ENCODE results near the gene CAMKK2. TPM values are rescaled to one million over a fixed set of nuclear protein-coding genes. Genes with fewer than 3 reads are reported as not detected.
A peak's percentile ranks its signal among the peaks of the same experiment; 100 is the strongest.

CAMKK2 gene
- total and polyA plus RNA-seq, 2 of the 13 experiments (the other 11 are each of a cell fraction or from before 2014, with no cell fraction given) = 18.8 to 20.0 TPM

- TF ChIP-seq, protein P1, sequence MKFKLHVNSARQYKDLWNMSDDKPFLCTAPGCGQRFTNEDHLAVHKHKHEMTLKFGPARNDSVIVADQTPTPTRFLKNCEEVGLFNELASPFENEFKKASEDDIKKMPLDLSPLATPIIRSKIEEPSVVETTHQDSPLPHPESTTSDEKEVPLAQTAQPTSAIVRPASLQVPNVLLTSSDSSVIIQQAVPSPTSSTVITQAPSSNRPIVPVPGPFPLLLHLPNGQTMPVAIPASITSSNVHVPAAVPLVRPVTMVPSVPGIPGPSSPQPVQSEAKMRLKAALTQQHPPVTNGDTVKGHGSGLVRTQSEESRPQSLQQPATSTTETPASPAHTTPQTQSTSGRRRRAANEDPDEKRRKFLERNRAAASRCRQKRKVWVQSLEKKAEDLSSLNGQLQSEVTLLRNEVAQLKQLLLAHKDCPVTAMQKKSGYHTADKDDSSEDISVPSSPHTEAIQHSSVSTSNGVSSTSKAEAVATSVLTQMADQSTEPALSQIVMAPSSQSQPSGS (CRISPR knock-in tag; IDR thresholded peaks at IDR 0.05) = no peak
- TF ChIP-seq RFX5 (IDR thresholded peaks at IDR 0.05; ENCODE audit: low read depth, low read length) (no peak), XBP1 (CRISPR knock-in tag; IDR thresholded peaks at IDR 0.05) (no peak), ZIK1 (CRISPR knock-in tag; IDR thresholded peaks at IDR 0.05; ENCODE audit: borderline replicate concordance, low read depth) (no peak), ZNF33A (CRISPR knock-in tag; IDR thresholded peaks at IDR 0.05; ENCODE audit: borderline replicate concordance) (no peak), CAMTA2 (CRISPR knock-in tag; IDR thresholded peaks at IDR 0.05; ENCODE audit: borderline replicate concordance) (no peak), EED (CRISPR knock-in tag; IDR thresholded peaks at IDR 0.05) (no peak), SAP130 (CRISPR knock-in tag; IDR thresholded peaks at IDR 0.05; ENCODE audit: low read depth) (peak; percentile 54), RXRB (CRISPR knock-in tag; IDR thresholded peaks at IDR 0.05; ENCODE audit: borderline replicate concordance) (0 out of 2 replicates have a peak, but pooled peaks have one; percentile 19), ADNP (CRISPR knock-in tag; IDR thresholded peaks at IDR 0.05) (no peak)
- TF ChIP-seq, protein P2, sequence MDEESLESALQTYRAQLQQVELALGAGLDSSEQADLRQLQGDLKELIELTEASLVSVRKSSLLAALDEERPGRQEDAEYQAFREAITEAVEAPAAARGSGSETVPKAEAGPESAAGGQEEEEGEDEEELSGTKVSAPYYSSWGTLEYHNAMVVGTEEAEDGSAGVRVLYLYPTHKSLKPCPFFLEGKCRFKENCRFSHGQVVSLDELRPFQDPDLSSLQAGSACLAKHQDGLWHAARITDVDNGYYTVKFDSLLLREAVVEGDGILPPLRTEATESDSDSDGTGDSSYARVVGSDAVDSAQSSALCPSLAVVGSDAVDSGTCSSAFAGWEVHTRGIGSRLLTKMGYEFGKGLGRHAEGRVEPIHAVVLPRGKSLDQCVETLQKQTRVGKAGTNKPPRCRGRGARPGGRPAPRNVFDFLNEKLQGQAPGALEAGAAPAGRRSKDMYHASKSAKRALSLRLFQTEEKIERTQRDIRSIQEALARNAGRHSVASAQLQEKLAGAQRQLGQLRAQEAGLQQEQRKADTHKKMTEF (CRISPR knock-in tag; IDR thresholded peaks at IDR 0.05) = peak; percentile 16; the same call in 1 of the 2 replicates
- TF ChIP-seq, protein P3, sequence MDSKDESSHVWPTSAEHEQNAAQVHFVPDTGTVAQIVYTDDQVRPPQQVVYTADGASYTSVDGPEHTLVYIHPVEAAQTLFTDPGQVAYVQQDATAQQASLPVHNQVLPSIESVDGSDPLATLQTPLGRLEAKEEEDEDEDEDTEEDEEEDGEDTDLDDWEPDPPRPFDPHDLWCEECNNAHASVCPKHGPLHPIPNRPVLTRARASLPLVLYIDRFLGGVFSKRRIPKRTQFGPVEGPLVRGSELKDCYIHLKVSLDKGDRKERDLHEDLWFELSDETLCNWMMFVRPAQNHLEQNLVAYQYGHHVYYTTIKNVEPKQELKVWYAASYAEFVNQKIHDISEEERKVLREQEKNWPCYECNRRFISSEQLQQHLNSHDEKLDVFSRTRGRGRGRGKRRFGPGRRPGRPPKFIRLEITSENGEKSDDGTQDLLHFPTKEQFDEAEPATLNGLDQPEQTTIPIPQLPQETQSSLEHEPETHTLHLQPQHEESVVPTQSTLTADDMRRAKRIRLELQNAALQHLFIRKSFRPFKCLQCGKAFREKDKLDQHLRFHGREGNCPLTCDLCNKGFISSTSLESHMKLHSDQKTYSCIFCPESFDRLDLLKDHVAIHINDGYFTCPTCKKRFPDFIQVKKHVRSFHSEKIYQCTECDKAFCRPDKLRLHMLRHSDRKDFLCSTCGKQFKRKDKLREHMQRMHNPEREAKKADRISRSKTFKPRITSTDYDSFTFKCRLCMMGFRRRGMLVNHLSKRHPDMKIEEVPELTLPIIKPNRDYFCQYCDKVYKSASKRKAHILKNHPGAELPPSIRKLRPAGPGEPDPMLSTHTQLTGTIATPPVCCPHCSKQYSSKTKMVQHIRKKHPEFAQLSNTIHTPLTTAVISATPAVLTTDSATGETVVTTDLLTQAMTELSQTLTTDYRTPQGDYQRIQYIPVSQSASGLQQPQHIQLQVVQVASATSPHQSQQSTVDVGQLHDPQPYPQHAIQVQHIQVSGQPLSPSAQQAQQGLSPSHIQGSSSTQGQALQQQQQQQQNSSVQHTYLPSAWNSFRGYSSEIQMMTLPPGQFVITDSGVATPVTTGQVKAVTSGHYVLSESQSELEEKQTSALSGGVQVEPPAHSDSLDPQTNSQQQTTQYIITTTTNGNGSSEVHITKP (CRISPR knock-in tag; IDR thresholded peaks at IDR 0.05; ENCODE audit: low read depth) = no peak
- TF ChIP-seq, protein P4, sequence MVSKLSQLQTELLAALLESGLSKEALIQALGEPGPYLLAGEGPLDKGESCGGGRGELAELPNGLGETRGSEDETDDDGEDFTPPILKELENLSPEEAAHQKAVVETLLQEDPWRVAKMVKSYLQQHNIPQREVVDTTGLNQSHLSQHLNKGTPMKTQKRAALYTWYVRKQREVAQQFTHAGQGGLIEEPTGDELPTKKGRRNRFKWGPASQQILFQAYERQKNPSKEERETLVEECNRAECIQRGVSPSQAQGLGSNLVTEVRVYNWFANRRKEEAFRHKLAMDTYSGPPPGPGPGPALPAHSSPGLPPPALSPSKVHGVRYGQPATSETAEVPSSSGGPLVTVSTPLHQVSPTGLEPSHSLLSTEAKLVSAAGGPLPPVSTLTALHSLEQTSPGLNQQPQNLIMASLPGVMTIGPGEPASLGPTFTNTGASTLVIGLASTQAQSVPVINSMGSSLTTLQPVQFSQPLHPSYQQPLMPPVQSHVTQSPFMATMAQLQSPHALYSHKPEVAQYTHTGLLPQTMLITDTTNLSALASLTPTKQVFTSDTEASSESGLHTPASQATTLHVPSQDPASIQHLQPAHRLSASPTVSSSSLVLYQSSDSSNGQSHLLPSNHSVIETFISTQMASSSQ (IDR thresholded peaks at IDR 0.05; ENCODE audit: low read depth) = peak; percentile 41; the same call in 1 of the 2 replicates
- TF ChIP-seq, protein P4 (CRISPR knock-in tag; IDR thresholded peaks at IDR 0.05; ENCODE audit: borderline replicate concordance) = no peak
- TF ChIP-seq, protein P5, sequence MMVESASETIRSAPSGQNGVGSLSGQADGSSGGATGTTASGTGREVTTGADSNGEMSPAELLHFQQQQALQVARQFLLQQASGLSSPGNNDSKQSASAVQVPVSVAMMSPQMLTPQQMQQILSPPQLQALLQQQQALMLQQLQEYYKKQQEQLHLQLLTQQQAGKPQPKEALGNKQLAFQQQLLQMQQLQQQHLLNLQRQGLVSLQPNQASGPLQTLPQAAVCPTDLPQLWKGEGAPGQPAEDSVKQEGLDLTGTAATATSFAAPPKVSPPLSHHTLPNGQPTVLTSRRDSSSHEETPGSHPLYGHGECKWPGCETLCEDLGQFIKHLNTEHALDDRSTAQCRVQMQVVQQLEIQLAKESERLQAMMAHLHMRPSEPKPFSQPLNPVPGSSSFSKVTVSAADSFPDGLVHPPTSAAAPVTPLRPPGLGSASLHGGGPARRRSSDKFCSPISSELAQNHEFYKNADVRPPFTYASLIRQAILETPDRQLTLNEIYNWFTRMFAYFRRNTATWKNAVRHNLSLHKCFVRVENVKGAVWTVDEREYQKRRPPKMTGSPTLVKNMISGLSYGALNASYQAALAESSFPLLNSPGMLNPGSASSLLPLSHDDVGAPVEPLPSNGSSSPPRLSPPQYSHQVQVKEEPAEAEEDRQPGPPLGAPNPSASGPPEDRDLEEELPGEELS (CRISPR knock-in tag; IDR thresholded peaks at IDR 0.05) = 0 out of 2 replicates have a peak, but pooled peaks have one; percentile 15
These were observed 81.4 kb downstream of the CAMKK2 start (continued) for GRCh38 chr12:121214855-121215745.
